GM18498 (cell line): Measurements from ENCODE around the gene DLEC1.

Experiments used
- ATAC-seq: cut with Tn5 transposase; IDR thresholded peaks from one replicate; pipeline ENCODE4 v1.9.1; 2021; ENCODE audit warnings: mild to moderate bottlenecking, moderate library complexity; ENCODE audit not compliant: unreplicated experiment

The DLEC1 gene

DNA sequence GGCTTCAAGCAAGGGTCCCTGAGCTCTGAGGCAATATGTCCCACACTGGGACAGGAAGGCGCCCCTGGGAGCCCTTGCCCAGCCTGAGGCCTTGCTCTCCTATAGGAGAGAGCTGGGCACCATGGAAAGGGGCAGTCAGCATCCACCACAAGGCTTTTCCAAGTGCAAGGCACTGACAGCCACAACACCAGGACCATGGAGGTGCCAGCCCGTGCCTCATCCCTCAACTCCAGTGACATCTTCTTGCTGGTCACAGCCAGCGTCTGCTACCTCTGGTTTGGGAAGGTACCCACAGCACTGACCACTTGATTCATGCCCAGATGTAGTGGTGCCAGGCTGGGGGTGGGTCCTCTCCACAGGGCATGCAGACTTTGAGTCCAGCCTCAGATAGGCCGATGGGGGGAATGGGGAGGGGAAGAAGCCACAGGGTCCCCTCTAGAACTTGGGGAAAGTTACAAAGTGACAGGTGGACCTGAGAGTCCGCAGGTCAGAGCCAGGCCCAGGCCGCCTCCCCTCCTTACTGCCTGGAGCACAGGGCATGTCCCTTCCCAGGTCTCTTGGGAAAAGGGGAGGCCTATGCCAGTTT, 36.6 kb upstream of the DLEC1 start:
- ATAC-seq, result no peak

- no peak for ATAC-seq
Measured at GRCh38 chr3:38002940-38003339, 36.1 kb upstream of the DLEC1 start.

DNA sequence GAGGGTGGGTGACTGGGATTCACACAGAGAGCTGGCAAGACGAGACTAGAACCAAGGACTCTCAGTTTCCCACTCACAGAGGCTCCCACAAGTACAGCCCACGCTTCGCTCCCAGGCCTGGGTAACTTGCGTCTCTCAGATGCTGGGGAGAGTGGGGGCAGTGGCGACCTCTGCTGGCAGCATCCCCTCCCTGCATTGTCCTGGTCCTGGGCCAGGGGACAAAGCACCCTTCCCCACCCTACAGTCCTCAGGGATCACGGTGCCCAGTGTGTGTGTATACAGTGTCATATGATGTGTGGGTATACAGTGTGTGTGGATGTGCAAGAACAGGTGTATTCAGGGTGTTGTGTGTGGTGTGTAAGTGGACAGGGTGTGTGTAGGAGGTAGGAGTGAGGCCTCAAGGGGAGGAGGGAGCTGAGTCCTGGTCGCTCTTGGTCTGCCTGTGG, 35.6 kb upstream of the DLEC1 start:
- ATAC-seq, result peak; percentile 36

DNA sequence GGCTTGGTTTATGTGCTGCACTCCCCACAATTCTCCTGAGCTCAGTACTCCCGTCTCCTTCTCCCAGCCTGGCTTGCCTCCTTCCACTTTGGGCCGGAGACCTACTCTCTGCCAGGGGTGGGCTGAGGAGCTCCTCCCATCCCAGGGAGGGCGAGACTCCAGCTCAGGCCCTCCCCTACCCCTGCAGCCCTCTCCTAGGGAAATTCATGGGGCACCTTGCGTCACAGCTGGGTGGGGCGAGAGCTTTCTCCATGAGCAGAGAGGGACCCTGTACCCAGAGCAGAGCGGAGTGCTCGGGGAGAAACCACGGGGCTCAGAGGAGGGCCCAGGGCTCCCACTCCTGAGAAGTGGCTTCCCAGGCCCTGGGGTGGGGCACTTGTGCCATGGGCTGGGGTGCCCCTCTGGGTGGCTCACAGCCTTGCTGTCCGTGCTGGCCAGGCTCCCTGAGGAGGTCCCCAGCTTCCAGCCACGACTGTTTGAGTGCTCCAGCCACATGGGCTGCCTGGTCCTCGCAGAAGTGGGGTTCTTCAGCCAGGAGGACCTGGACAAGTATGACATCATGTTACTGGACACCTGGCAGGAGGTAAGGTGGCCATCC, 35.1 kb upstream of the DLEC1 start:
- ATAC-seq, result peak; percentile 1

- ATAC-seq, result peak; percentile 46
Measured at GRCh38 chr3:38004415-38005075, 34.5 kb upstream of the DLEC1 start.

- ATAC-seq, result no peak
Measured at GRCh38 chr3:38005076-38006020, 33.7 kb upstream of the DLEC1 start.

GRCh38 chr3:38006031-38006430, 33.0 kb upstream of the DLEC1 start:
- no peak for ATAC-seq

GRCh38 chr3:38006445-38006995, 32.5 kb upstream of the DLEC1 start:
- no peak for ATAC-seq

- no peak for ATAC-seq
Measured at GRCh38 chr3:38007754-38008090, 31.3 kb upstream of the DLEC1 start.

GRCh38 chr3:38008191-38008701, 30.8 kb upstream of the DLEC1 start:
- ATAC-seq, result no peak

- no peak for ATAC-seq
Measured at GRCh38 chr3:38008971-38009580, 29.9 kb upstream of the DLEC1 start.

DNA sequence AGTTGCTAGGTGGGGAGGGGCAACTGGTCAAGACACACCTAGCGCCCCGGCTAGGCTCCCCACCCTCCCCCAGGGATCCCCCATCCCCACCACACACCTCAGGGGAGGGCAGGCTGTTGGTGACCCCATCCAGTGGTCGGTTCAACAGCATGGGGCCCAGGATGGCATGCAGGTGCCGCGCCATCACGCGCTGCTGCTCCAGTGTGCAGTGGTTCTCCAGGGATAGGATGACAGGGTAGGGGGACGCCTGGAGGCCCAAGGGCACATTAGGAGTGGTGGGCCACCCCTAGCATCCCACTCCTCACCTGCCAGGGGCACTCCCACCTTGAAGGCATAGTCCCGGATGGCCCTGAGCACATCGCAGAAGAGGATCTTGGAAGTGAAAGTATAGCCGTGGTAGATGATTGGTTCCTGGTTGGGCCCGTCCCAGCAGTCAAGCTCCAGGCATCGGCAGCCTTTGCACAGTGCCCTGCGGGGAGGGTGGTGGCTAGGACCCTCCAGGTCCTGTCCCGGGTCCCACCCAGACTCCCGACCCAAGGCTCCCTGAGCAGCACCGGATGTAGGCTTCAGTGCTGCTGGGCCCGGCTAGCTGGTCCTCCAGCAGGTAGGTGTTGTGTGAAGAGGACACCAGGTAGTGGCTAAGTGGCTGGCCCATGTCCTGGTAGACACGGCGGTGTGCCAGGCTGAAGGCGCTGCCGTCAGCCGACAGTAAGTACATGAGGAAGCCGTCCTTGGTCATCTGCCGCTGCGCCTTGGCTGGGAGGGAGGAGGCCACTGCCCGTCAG, 29.0 kb upstream of the DLEC1 start:
- ATAC-seq, result no peak

GRCh38 chr3:38011111-38011510, 27.9 kb upstream of the DLEC1 start:
- no peak for ATAC-seq

DNA sequence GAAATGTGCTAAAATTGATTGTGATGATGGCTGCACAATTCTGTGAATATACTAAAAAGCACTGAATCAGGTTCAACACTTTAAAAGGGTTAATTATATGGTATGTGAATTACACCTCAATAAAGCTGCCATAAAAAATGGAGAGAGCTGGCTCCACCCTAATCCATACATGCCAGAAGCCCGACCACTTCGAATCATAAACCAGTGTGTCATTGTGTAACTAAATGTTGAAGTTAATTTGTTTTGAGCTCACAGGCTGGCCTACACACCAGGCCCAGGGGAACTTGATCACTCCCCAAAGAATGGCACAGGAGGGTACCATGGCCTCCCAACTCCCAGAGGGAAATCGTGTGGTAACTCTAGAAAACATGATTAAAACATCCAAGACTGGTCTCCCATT, 23.5 kb upstream of the DLEC1 start:
- ATAC-seq, result no peak

- no peak for ATAC-seq
Measured at GRCh38 chr3:38015984-38016383, 23.0 kb upstream of the DLEC1 start.

DNA sequence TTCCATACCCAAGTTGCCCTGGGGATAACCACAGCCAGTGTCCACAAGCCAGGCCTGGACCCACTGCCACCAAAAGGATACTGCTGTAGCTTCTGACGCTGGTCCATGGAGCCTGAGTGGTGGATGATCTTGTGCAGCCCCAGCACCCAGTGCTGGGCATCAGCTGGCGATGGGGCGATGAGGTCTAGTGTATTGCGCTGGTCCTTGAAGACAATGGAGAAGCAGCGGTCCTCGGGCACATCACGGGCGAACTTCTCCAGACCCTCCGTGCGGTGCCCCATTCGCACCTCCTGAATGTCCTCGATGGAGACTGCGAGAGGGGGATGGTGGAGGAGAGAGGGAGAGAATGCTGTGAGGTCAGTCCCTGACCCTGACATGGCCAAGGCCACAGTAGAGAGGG, 22.6 kb upstream of the DLEC1 start:
- ATAC-seq, result no peak

DNA sequence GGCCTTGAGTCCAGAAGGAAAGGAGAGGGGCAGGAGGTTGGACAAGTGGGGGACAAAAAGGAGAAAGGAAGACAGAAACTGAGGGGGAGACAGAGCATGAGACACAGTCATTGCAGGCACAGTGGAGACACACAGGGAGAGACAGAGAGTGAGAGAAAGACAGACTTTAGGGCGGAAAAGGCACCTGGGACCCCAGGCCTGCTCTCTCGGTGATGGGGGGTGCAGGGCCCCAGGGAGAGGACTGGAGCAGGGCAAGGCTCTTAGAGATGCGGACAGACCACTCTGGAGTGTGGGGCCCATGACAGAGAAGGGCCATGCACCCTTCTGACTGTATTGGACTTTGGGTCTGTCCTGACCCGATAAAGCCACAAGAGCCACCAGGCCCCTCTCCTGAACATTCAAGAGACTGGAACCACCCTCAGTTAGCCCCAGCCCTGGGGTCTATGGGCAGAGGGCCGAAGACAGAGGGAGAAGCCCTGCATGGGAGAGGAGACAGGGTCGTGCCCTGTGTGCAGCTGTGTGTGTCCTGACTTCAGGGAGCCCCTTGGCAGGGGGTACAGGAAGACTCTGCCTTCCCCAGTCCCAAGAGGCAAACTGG, 22.1 kb upstream of the DLEC1 start:
- no peak for ATAC-seq

DNA sequence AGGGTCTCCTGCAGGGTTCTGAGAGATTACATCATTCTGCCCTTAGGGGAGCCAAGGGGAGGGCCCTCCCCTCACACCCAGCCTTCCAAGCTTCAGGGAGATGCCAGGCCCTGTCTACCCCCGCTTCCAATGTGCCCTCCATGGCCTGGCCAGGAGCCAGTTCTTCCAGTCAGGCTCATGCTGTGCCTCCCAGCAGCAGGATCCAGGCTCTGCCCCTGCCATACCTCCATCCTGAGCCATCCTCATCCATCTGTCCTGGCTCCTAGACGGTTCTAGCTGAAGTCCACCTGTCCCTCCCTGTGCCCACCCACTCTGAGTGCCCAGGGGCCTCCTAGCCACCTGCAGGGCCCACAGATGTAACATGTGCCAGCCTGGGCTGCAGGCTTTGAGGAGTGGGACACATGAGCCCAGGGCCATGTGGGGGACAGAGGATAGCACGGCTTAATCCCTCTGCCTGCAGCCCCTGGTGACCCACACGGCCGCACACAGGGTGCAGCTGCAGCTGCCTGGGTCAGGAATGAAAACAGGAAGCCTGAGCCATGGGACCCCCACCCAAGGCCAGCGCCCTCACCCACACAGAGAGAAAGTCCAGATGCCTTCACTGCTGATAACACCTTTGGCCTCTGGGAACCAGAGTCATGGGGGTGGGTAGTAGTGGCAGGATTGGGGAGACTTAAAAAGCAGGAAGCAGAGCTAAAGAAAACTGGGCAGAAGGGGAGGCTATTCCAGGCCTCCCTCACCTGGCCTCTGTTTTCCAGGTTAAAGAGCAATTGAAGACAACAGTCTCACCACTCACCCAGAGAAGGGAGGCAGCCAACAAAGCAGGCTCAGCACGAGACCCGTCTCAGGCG, 21.3 kb upstream of the DLEC1 start:
- ATAC-seq, result no peak
